NCI-H2196 treated with DMSO at 0.1 percent for 48 hours (cell line): ENCODE data around the gene COL9A2.

Experiments used
- DNase-seq: peaks from one replicate; lab custom pipeline; 2025; ENCODE audit not compliant: unreplicated experiment; lab: John Stamatoyannopoulos, UW

Gene COL9A2

DNA sequence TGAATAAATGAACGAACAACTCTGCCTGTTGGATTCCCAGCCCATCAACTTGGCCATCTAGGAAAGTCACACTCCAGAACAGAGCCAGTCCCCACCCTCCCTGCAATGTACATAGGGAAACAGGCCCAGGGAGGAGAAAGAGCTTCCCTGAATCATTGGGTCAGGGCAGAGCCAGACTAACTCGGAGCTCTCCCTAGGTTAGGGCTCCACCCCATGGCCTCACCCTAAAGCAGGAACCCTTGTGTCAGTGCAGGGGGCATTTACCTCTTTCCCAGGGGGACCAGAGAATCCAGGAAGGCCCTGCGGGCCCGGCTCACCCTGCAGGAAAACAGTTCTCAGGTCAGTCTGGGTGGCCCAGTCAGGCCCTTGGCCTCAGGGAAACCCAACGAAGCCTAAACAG lies 11.6 kb downstream of the COL9A2 start:
- no peak for DNase-seq

DNA sequence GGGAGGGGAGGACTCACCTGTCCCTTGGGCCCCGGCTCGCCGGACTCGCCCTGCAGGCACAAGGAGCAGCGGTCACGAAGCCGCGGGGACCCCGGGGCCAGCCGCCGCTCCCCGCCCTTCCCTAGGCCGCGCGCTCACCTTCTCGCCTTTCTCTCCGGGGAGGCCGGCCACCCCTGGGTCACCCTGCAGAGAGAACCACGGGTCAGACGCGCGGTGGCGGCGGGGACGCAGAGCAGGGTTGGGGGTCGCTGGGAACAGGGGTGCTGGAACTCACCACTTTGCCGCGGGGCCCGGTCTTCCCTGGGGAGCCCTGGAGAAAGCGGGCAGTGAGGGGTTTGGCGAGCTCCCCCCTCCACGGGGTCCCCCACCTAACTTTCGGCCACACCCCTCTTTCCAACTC lies 13.3 kb downstream of the COL9A2 start:
- DNase-seq, result no peak

DNA sequence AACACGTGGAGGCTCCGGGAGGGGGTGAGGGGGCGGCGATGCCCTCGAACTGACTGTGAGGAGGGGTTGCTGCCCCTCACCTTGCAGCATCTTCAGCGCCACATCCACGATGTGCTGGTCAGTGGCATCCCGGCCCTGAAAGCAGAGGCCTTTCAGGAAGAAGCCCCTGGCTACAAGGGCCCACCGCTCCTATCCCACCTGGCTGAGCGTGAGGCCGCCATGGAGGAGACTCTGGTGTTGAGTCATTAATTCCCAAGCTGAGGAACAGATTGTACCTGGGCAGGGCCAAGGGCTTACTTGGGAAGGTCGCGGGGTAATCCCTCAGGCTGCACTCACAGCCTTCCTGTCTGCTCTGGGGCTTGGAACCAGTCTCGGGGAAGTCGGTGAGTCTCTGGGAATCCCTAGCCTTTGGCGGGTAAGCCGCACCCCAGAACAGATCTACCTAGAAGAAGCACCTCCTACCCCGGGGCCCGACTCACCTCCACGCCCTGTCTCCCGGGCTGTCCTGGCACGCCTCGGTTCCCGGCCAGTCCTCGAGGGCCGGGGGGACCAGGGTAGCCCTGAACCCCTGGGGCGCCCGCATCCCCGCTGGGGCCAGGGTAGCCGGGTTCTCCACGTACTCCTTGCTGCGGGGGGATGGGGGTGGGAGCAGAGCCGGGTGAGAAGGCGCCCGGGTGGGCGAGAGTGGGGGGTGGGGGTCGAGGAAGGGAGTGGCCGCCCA lies 13.9 kb downstream of the COL9A2 start:
- no peak for DNase-seq

DNA sequence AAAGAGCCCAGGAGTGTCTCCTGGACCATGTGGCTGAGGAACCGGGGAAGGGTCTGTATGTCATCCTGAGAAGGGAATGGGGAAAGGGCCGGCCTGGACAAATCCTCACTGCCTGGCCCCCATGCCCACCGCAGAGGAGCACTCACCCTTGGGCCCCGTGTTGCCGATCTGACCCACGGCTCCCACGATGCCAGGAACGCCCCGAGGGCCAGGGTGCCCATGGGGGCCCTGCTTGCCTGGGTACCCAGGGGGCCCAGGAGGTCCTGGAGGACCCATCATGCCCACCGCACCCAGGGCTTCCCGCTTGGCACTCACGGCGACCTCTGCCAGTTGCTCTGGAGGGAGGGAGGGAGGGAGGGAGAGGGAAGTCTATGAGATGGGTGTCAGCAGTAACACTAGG lies 14.6 kb downstream of the COL9A2 start:
- no peak for DNase-seq

DNA sequence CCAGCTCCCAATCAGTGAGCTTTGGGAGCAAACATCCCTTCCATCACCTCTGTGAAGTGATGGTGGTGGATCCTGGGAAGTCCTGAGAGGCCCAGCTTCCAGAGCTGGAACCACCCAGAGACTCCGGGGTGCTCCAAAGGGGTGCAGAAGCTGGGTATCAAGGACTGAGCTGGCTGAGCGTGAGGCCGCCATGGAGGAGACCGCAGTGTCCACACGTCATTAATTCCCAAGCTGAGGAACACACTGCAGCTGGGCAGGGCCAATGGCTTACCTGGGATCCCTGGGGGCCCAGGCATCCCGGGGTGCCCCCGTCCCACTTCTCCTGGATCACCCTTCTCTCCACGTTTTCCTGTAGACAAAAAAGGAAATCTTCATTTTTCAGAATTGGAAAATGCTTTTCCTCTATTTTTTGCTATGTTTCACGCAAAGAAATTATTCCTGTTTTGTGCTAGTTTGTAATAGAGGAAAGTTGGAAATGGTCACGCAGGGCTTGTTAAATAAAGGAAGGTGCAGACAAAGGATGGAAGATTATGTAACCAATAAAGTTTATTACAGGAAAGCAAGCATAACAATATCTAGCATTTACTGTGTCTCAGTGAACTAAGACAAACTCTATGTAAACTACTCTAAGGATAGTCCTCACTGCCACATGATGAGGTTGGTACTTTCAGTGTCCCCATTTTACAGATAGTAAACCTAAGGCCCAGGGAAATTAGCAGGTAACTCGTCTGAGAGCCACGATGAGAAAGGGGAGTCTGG lies 15.4 kb downstream of the COL9A2 start:
- DNase-seq, result no peak

DNA sequence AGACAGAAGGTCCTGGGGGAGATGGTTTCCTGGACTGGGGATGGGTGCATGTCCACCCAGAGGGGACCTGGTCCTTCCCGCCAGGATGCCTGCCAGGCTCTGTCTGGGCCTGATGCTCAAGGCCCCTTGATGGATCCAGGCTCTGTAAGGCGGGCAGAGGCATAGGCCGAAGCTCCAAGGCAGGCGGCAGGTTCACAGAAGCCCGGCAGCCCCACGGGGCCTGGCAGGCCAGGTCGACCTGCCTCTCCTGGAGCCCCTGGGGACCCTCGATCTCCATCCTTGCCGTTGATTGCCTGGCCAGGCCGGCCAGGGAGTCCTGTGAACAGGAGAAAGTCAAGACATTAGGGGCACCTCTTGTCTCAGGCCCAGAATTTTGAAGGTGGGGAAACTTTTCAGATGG lies 16.0 kb downstream of the COL9A2 start:
- DNase-seq, result no peak

DNA sequence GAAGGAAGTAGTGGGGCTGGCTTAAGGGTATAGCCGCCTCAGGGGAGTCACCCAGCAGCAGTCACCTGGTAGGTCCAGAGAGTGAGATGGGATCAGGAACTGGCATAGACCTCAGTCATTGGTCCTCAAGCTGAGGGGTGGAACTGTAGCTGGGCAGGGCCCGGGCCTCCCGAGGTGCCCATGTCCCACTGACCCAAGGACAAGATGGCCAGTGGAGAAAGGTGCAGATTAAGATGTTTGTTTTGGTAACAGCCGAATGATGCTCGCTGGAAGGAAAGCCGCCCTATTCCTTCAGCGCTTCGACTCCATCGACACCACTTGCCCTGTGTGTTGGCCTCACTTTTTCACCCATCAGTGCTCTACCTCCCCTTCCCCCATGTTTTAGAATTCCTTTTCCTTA lies 16.4 kb downstream of the COL9A2 start:
- DNase-seq, result no peak

DNA sequence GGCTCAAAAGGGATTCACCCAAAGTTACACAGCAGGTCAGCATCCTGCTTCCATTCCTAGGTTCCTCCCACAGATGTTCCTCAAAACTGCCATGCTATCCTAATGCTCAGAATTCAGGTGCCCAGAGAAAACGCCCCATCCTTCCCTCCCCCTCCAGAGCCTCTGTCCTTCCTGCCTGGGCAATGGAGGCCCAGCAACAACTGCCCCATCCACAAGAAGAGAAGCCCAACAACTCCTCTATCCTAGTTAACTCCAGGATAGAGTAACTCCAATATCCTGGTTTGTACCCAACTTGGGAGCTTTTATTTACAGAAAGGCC lies 16.9 kb downstream of the COL9A2 start:
- no peak for DNase-seq

DNA sequence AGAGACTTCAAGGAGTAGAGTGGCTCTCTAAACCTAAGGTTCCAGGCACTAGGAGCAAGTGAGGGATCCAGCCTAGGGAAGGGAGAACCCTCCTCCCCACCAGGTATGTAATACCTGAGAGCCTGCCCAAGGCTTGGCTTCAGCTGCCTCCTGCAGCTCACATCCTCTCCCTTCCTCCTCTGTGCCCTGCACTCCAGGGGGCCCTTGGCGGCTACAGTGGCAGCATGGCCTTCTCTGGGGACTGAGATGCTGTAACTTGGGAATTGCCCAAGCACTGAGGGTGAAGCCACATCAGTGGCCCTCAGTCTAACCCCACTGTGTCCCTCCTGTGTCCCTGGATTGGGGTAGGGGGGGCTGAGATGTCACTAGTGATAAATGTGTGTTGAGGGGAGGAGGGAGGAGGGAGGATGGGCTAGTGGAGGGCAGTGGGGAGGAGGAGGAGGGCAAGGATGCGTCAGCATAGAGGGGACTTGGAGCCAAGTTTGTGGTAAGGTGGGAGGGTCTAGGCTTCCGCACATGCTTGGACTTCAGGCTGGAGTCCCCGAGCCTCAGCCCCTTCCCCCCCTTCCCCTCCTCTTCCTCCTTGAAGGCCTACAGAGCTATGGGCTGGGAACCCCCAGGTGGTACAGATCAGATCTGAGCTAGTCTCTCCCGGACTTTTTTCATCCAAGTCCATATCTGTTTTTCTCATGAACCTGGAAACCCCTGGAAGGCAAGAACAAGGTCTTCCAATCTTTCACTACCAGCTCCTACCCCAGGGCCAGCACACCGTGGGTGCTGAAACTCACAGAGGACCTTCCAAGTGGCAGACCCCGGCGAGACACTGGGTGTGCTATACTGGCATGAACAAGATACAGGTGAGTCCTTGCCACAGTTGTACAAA lies 17.5 kb downstream of the COL9A2 start:
- DNase-seq, result no peak

DNA sequence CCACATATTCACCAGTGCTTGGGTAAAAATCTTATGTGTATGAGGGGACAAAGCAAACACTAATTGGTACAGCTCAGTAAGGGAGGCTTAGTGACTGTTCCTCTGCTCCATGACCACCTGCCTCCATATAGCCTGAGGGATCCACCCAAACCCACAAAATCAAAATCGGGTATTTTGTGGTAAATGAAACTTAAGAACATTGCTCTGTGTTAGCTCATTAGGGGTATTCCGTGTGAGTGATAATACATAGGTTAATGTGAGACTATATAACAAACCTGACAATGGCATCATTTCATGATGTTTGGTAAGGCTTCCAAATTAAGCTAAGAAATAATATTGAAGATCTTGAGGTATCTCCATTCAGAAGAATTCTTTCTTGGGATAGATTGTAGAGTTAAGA lies 25.8 kb downstream of the COL9A2 start:
- no peak for DNase-seq

DNA sequence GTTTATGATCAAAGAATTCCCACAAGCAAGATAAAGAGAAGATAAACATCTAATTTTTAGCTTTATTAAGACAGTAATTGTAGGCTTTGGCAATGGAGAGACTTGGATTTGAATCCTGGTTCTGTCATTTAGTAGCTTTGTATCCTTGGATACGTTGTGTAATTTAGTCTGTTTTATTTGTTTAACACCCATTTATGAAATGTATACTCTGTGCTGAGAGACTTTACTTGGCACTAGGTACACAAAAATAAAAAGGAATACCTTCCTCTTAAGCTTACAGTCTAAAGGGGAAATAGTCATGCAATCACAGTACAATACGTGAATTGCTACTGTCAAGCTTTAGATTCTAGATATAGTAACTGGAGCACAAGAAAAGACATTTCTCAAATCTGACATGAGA lies 35.2 kb downstream of the COL9A2 start:
- DNase-seq, result peak; percentile 26

DNA sequence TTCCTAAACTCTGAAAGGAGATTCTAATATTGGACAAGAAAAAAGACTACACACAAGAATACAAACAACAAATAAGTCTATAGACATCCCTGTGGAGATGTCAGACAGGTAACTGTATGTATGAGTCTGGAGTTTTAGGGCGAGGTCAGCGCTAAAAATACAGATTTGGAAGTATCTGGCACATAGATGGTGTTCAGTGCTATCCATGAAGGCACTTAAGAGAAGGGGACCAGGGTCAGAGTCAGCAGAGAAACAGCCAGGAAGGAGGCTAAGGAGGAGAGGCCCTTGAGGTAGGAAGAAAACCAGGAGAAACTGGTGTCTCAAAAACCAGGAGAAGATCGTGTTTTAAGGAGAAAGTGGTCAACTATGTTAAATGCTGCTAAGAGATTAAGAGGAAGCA lies 41.0 kb downstream of the COL9A2 start:
- no peak for DNase-seq

DNA sequence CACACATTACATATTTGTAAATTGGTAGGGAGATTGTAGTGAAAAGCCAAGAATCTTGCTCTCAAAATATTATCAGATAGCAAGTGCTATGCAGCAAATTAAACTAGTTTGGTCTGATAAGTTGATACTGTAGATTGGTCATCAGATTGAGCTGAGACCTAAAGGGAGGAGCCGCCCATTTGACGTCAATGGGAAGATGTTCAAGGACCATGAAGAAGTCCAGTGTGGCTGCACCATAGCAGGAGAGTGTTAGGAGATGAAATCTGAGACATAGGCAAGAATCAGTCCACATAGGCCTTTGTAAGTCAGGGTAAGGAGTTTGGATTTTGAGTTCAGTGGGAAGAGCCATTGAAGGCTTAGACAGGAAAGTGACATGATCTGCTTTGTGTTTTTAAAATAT lies 42.8 kb downstream of the COL9A2 start:
- DNase-seq, result no peak

DNA sequence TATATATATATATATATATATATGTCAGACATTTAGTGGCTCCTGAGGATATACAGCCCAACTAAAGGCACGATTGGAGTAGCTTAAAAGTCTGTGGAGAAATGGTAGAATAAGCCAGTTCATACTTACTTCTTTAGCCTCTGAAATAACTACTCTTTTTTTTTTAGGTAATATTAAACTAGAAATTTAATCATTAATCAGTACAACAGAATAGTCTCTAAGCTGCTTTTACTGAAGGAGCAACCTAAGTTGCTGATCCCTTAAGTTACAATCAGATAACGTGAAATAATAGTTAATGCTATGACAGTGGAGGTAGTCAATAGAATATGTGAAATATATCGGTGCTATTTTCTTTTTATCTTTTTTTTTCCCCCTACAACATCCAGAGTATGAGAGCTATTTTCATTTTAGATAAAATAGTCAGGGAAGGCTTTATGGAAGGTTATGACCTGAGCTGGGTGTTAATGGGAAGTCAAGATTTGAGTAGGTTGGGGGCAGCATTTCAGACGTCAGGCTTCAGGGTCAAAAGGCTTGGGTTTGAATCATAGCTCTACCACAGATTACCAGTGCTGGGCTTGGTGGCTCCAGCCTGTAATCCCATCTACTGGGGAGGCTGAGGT lies 43.4 kb downstream of the COL9A2 start:
- no peak for DNase-seq

DNA sequence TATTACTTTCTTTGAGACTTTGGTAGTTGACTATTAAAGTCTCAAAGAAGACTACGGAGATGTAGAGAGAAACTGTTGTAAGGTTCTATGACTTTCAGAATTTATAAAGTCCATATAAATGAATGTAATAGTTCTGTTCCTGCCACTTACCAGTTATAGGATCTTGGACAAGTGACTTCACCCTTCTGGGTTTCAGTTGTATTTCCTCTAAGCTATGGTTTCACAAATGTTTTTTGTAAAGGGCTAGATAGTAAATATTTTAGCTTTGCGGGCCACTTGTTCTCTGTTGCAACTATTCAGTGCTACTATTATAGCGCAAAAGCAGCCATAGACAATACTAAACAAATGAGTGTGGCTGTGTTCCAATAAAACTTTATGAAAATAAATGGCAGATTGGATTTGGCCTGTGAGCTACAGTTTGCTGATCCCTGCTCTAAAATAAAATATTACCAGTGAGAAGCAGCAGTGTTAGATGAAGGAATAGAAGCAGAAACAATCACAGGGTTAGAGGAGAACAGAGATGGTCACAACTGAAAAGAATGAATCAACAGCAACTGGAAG lies 44.4 kb downstream of the COL9A2 start:
- no peak for DNase-seq

DNA sequence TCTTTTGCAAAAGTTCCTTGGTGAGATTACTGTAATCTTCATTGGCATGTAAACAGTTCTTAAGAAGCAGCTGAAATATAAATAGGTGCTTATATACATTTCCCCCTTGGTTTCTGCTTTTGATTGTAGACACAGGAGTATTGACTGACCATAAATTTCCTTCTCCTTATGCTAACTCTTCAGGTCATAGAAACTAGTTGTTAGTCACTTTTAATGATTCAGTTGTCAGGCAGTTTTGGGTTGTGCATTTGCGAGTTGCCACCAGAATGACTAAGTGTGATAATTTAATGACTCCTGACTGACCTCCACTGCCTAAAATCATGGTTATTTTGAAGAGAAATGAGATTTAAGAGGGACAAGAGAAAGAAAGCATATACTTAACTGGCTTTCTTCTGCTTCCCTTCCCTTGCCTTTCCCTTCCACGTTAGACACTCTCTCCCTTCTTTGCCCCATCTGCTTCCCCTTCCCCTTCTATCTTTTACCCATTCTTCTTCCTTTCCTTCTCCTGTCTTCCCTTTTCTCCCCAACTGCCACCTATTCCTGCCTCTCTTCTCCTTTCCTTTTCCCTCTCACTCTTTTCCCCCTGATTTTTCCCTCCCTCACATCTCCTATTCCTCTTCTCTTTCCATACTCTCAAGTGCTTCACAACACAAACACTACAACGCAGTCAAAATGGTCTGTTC lies 46.8 kb downstream of the COL9A2 start:
- no peak for DNase-seq

DNA sequence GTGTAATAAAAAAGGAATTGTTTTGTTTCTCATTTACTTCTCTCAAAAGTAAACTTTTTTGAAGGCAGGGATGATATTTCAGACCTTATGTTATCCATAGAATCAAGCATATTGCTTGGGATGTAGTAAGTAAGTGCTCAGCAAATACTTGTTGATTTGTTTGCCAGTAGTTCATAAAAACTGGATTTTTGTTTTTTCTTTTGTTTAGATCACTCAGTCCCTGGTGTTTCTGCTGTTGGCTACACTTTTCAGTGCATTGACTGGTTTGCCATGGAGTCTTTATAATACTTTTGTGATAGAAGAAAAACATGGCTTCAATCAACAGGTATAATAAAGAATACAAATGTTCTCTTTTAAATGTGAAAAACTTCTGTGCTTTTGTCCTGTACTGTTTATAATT lies 48.9 kb downstream of the COL9A2 start:
- DNase-seq, result no peak

DNA sequence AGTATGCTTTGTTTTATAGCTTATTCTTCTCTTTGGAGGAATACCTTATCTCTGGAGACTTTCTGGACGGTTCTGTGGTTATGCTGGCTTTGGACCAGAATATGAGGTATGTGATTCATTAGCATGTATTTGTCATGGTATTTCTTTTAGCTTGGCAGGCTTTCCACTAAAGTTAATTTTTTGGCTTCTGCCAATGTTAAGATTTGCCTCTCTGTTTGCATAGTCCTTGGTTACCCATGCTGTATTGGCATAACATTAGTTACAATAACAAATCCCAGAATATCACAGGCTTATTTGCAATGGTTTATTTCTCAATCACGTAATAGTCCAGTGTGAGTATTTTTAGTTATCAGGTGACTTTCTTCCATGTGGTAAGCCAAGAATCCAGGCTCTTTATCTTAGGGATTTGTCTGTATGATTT lies 49.3 kb downstream of the COL9A2 start:
- DNase-seq, result no peak

DNA sequence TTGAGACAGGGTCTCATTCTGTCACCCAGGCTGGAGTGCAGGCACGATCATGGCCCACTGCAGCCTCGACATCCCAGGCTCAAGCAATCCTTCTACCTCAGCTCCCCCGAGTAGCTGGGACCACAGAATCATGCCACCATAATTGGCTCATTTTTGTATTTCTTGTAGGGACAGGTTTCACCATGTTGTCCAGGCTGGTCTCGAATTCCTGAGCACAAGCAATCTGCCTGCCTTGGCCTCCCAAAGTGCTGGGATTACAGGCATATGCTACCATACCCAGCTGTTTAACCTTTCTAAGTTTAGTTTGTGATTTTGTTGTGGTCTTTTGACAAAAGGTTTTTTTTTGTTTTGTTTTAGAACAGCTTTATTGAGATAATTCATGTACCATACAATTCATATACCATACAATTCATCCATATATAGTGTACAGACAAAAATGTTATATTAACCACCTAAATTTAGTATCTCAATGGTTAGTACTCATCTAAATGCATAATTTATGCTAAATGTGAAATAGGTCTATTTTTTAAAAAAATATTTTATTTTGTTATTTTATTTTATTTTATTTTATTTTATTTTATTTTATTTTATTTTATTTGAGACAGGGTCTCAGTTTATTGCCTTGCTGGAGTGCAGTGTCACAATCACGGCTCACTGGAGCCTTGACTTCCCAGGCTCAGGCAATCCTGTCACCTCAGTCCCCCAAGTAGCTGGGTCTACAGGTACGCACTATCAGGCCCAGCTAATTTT lies 50.1 kb downstream of the COL9A2 start:
- no peak for DNase-seq

DNA sequence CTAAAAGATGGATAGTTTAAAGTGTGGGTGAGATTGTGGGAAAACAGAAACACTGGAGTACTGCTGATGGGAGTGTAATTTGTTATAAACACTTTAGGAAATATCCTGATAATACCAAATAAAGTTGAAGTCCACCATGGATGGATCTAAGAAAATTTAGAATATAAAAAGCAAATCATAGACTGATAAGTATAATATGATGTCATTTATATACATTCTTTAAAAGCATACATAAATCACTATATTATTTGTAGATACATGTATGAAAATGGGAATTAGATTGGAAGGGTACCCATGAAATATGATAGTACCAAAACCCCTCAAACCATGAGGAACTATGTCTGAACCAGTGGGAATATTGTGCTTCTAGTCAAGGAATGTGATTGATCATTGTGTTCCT lies 51.2 kb downstream of the COL9A2 start:
- DNase-seq, result no peak
